D721Med (cell line): ENCODE measurements around the gene ITGA1.
A peak's percentile ranks its signal among the peaks of the same experiment; 100 is the strongest.

ENCODE experiments used
- DNase-seq: peaks from one replicate; pipeline ENCODE4 v3.0.0; 2011; ENCODE audit warnings: low spot score; ENCODE audit not compliant: insufficient read length
- FAIRE-seq: peaks from 2 replicates; lab custom pipeline; 2011; peaks lifted over from hg19 to GRCh38; lab: Jason Lieb, UNC
- CTCF ChIP-seq: IDR thresholded peaks from 2 replicates; pipeline ENCODE4 v1.5.1; 2012; ENCODE audit warnings: mild to moderate bottlenecking, control low read depth; ENCODE audit not compliant: insufficient read depth; ENCODE audit errors: missing control alignments

The ITGA1 gene

GRCh38 chr5:52799983-52800393 is 12.3 kb downstream of the ITGA1 start:
- FAIRE-seq, result no peak
- DNase-seq, result peak; percentile 45
- TF ChIP-seq CTCF, result no peak

- DNase-seq, result no peak
- no peak for FAIRE-seq
These were observed 12.9 kb downstream of the ITGA1 start for GRCh38 chr5:52800394-52801213.

GRCh38 chr5:52801329-52801728 is 13.6 kb downstream of the ITGA1 start:
- FAIRE-seq, result no peak
- no peak for DNase-seq
- no peak for TF ChIP-seq CTCF

More at GRCh38 chr5:52800394-52801213, 12.9 kb downstream of the ITGA1 start:
- no peak for TF ChIP-seq CTCF

- DNase-seq (no peak), FAIRE-seq (no peak)
- TF ChIP-seq CTCF, result no peak
These were observed 14.7 kb downstream of the ITGA1 start for GRCh38 chr5:52802272-52802973.

- FAIRE-seq (no peak), DNase-seq (no peak)
- no peak for TF ChIP-seq CTCF
These were observed 15.2 kb downstream of the ITGA1 start for GRCh38 chr5:52802974-52803336.

GRCh38 chr5:52804387-52804791 is 16.7 kb downstream of the ITGA1 start:
- DNase-seq (no peak), FAIRE-seq (no peak)
- TF ChIP-seq CTCF, result no peak

- DNase-seq (no peak), FAIRE-seq (no peak)
- TF ChIP-seq CTCF, result no peak
These were observed 17.3 kb downstream of the ITGA1 start for GRCh38 chr5:52804981-52805380.
